Erythroblast (primary cell): ENCODE data around the gene CD302.

Source experiments
- GATA1 ChIP-seq: IDR thresholded peaks from 2 replicates; pipeline ENCODE4 v1.6.1; 2011; ENCODE audit warnings: low read depth, mild to moderate bottlenecking, control low read depth, low read length, moderate library complexity
- POLR2A ChIP-seq: IDR thresholded peaks from 2 replicates; pipeline ENCODE4 v1.6.1; 2011; ENCODE audit warnings: mild to moderate bottlenecking, low read length

GRCh38 chr2:159811232-159811631, 13.2 kb upstream of the CD302 start:
- TF ChIP-seq POLR2A (no peak), GATA1 (no peak)
